Mononuclear cell (primary cell): Measurements from ENCODE around the gene LAMP1. TPM values are rescaled to one million over a fixed set of nuclear protein-coding genes. Genes with fewer than 3 reads are reported as not detected.
"Not testable (repeated sequence)": the region's sequence is repeated elsewhere in the genome, so short reads cannot be mapped to it uniquely, and the experiment has no call there.

Experiments used
- H3K27me3 ChIP-seq: 2 replicates; pipeline ENCODE4 v1.6.0; 2011; ENCODE audit warnings: low read length, control low read depth; ENCODE audit not compliant: insufficient read depth
- H3K4me1 ChIP-seq: 2 replicates; pipeline ENCODE4 v1.5.1; 2011; ENCODE audit warnings: mild to moderate bottlenecking, low read length, control low read depth; ENCODE audit not compliant: insufficient read depth
- H3K4me3 ChIP-seq: 2 replicates; pipeline ENCODE4 v1.5.1; 2011; ENCODE audit warnings: mild to moderate bottlenecking, low read length, moderate library complexity
- H3K9me3 ChIP-seq: 2 replicates; pipeline ENCODE4 v1.5.1; 2011; ENCODE audit warnings: low read depth, mild to moderate bottlenecking, control low read depth, low read length
- total RNA-seq: library from RNA; depleted of rRNA; stranded (reverse); fragments of >200 nt; gene quantifications from one replicate; pipeline ENCODE4 v1.2.3, GENCODE V29; 2012

Gene LAMP1
- total RNA-seq, 1 donor = 87.1 TPM

GRCh38 chr13:113283904-113284303, 13.1 kb upstream of the LAMP1 start:
- Histone ChIP-seq H3K4me1 (peaks cover 4% of the 10 kb centered on the region), H3K9me3 (no peaks in the 10 kb centered on the region), H3K27me3 (peaks cover 3% of the 10 kb centered on the region), H3K4me3 (no peak overlapping the region)

- Histone ChIP-seq H3K27me3 (peaks cover 18% of the 10 kb centered on the region), H3K4me1 (peaks cover 15% of the 10 kb centered on the region), H3K4me3 (no peak overlapping the region), H3K9me3 (no peaks in the 10 kb centered on the region)
These were observed 8.2 kb upstream of the LAMP1 start for GRCh38 chr13:113288880-113289279.

GRCh38 chr13:113291129-113291528, 5.9 kb upstream of the LAMP1 start:
- Histone ChIP-seq H3K9me3 (no peaks in the 10 kb centered on the region), H3K27me3 (peaks cover 18% of the 10 kb centered on the region), H3K4me3 (no peak overlapping the region), H3K4me1 (peaks cover 13% of the 10 kb centered on the region)

GRCh38 chr13:113292021-113292862, 4.8 kb upstream of the LAMP1 start:
- H3K9me3 ChIP-seq = no peaks in the 10 kb centered on the region
- peaks cover 18% of the 10 kb centered on the region for H3K4me1 ChIP-seq
- no peak overlapping the region for H3K4me3 ChIP-seq
- H3K27me3 ChIP-seq = peaks cover 18% of the 10 kb centered on the region

- peaks cover 32% of the 10 kb centered on the region for H3K4me1 ChIP-seq
- no peaks in the 10 kb centered on the region for H3K9me3 ChIP-seq
- H3K27me3 ChIP-seq = peaks cover 17% of the 10 kb centered on the region
- H3K4me3 ChIP-seq = no peak overlapping the region
These were observed 3.4 kb upstream of the LAMP1 start for GRCh38 chr13:113293686-113294085.

GRCh38 chr13:113295776-113296175, 1.3 kb upstream of the LAMP1 start:
- H3K9me3 ChIP-seq = no peaks in the 10 kb centered on the region
- no peak overlapping the region for H3K4me3 ChIP-seq
- H3K4me1 ChIP-seq = peaks cover 48% of the 10 kb centered on the region
- H3K27me3 ChIP-seq = peaks cover 14% of the 10 kb centered on the region

- peaks cover 37% of the 10 kb centered on the region for H3K4me1 ChIP-seq
- no peaks in the 10 kb centered on the region for H3K9me3 ChIP-seq
- peak overlapping the region; percentile 72 for H3K4me3 ChIP-seq
- H3K27me3 ChIP-seq = peaks cover 8% of the 10 kb centered on the region
These were observed 467 bp downstream of the LAMP1 start for GRCh38 chr13:113297370-113298042.

- Histone ChIP-seq H3K9me3 (no peaks in the 10 kb centered on the region), H3K4me3 (peak overlapping the region; percentile 72), H3K4me1 (peaks cover 35% of the 10 kb centered on the region), H3K27me3 (peaks cover under 1% of the 10 kb centered on the region)
These were observed 1.3 kb downstream of the LAMP1 start for GRCh38 chr13:113298043-113298945.

GRCh38 chr13:113299951-113300350, 2.9 kb downstream of the LAMP1 start:
- no peak overlapping the region for H3K4me3 ChIP-seq
- no peaks in the 10 kb centered on the region for H3K27me3 ChIP-seq
- peaks cover 35% of the 10 kb centered on the region for H3K4me1 ChIP-seq
- H3K9me3 ChIP-seq = no peaks in the 10 kb centered on the region

- no peak overlapping the region for H3K4me3 ChIP-seq
- no peaks in the 10 kb centered on the region for H3K9me3 ChIP-seq
- H3K27me3 ChIP-seq = no peaks in the 10 kb centered on the region
- H3K4me1 ChIP-seq = peaks cover 22% of the 10 kb centered on the region
These were observed 5.9 kb downstream of the LAMP1 start for GRCh38 chr13:113302986-113303385.

- no peaks in the 10 kb centered on the region for H3K9me3 ChIP-seq
- H3K27me3 ChIP-seq = no peaks in the 10 kb centered on the region
- no peak overlapping the region for H3K4me3 ChIP-seq
- peaks cover 12% of the 10 kb centered on the region for H3K4me1 ChIP-seq
These were observed 7.1 kb downstream of the LAMP1 start for GRCh38 chr13:113304121-113304520.

GRCh38 chr13:113305208-113305607, 8.2 kb downstream of the LAMP1 start:
- Histone ChIP-seq H3K4me3 (no peak overlapping the region), H3K4me1 (peaks cover under 1% of the 10 kb centered on the region), H3K9me3 (no peaks in the 10 kb centered on the region), H3K27me3 (no peaks in the 10 kb centered on the region)

GRCh38 chr13:113307491-113307890, 10.5 kb downstream of the LAMP1 start:
- H3K4me1 ChIP-seq = no peaks in the 10 kb centered on the region
- no peaks in the 10 kb centered on the region for H3K9me3 ChIP-seq
- no peak overlapping the region for H3K4me3 ChIP-seq
- H3K27me3 ChIP-seq = no peaks in the 10 kb centered on the region

GRCh38 chr13:113309473-113309872, 12.4 kb downstream of the LAMP1 start:
- Histone ChIP-seq H3K4me3 (no peak overlapping the region), H3K27me3 (no peaks in the 10 kb centered on the region), H3K9me3 (no peaks in the 10 kb centered on the region), H3K4me1 (no peaks in the 10 kb centered on the region)

GRCh38 chr13:113314112-113314511, 17.1 kb downstream of the LAMP1 start:
- H3K4me3 ChIP-seq, H3K4me1 ChIP-seq, H3K27me3 ChIP-seq, H3K9me3 ChIP-seq: not testable (repeated sequence)
